Fibroblast of the aortic adventitia (primary cell): ENCODE measurements around the gene ACAP3. TPM values are rescaled to one million over a fixed set of nuclear protein-coding genes. Genes with fewer than 3 reads are reported as not detected.

ENCODE experiments used
- DNase-seq: peaks from one replicate; pipeline ENCODE4 v3.0.0-alpha.2; 2010; ENCODE audit warnings: low read depth
- H3K4me3 ChIP-seq: 2 replicates; pipeline ENCODE4 v1.5.1; 2011; ENCODE audit warnings: low read depth, mild to moderate bottlenecking, control low read depth, low read length, moderate library complexity
- CTCF ChIP-seq: IDR thresholded peaks from 2 replicates; pipeline ENCODE4 v1.5.1; 2011; ENCODE audit warnings: mild to moderate bottlenecking, low read length, control low read depth, inconsistent platforms; ENCODE audit not compliant: insufficient read depth
- total RNA-seq: library from RNA; depleted of rRNA; stranded (reverse); fragments of >200 nt; gene quantifications from 2 replicates; pipeline ENCODE4 v1.2.3, GENCODE V29; 2012; ENCODE audit warnings: low replicate concordance

The ACAP3 gene
- total RNA-seq, 1 donor: 43.2 TPM

GRCh38 chr1:1333551-1334241, 26.0 kb upstream of the ACAP3 start:
- no peak for DNase-seq
- H3K4me3 ChIP-seq: no peak overlapping the region
- TF ChIP-seq CTCF: no peak

- TF ChIP-seq CTCF: no peak
- no peak overlapping the region for H3K4me3 ChIP-seq
- no peak for DNase-seq
These were observed 25.2 kb upstream of the ACAP3 start for GRCh38 chr1:1332774-1333480.

GRCh38 chr1:1332031-1332755, 24.5 kb upstream of the ACAP3 start:
- no peak for DNase-seq
- H3K4me3 ChIP-seq: no peak overlapping the region
- no peak for TF ChIP-seq CTCF

GRCh38 chr1:1331068-1331965, 23.6 kb upstream of the ACAP3 start, which contains the start of gene TAS1R3:
Gene TAS1R3, plus strand, starts transcription at chr1:1331280. Its CDS starts 66 bp downstream, at chr1:1331346.
- no peak for TF ChIP-seq CTCF
- no peak within 1 kb of the TSS for H3K4me3 ChIP-seq
- no peak for DNase-seq

- H3K4me3 ChIP-seq: no peak overlapping the region
- peak; percentile 35 for DNase-seq
- TF ChIP-seq CTCF: no peak
These were observed 22.8 kb upstream of the ACAP3 start for GRCh38 chr1:1330366-1331067.
